ENCODE results near the gene SGTA. TPM values are rescaled to one million over a fixed set of nuclear protein-coding genes. Genes with fewer than 3 reads are reported as not detected.
"Not testable (repeated sequence)": the region's sequence is repeated elsewhere in the genome, so short reads cannot be mapped to it uniquely, and the experiment has no call there.

The SGTA gene
- total RNA-seq, 1 donor from 2014 or later, result 77.5 TPM

GRCh38 chr19:2716722-2717637, 66.1 kb downstream of the SGTA start:
- H3K9me3 Mint-ChIP-seq (ENCODE audit: low read depth), result peaks cover 11% of the 10 kb centered on the region
- no peak for DNase-seq (ENCODE audit: low spot score, unreplicated experiment)
- no peak overlapping the region for H3K27ac Mint-ChIP-seq
- no peak for TF ChIP-seq CTCF (IDR thresholded peaks at IDR 0.05; ENCODE audit: unreplicated experiment)
- H3K36me3 Mint-ChIP-seq (ENCODE audit: insufficient read depth), result peaks cover 6% of the 10 kb centered on the region
- H3K27me3 Mint-ChIP-seq, result peaks cover 7% of the 10 kb centered on the region
- no peaks in the 10 kb centered on the region for H3K4me1 Mint-ChIP-seq (ENCODE audit: low read depth)
- H3K4me3 Mint-ChIP-seq (ENCODE audit: low read depth), result no peak overlapping the region

- DNase-seq (ENCODE audit: low spot score, unreplicated experiment), result no peak
- H3K27me3 Mint-ChIP-seq, result peaks cover 14% of the 10 kb centered on the region
- H3K9me3 Mint-ChIP-seq (ENCODE audit: low read depth), result peaks cover 11% of the 10 kb centered on the region
- no peak overlapping the region for H3K27ac Mint-ChIP-seq
- H3K36me3 Mint-ChIP-seq (ENCODE audit: insufficient read depth), result peaks cover 6% of the 10 kb centered on the region
- TF ChIP-seq CTCF (IDR thresholded peaks at IDR 0.05; ENCODE audit: unreplicated experiment), result no peak
- no peaks in the 10 kb centered on the region for H3K4me1 Mint-ChIP-seq (ENCODE audit: low read depth)
- H3K4me3 Mint-ChIP-seq (ENCODE audit: low read depth), result no peak overlapping the region
Observed at GRCh38 chr19:2716275-2716650, 66.8 kb downstream of the SGTA start.

GRCh38 chr19:2715470-2716274, 67.4 kb downstream of the SGTA start:
- Mint-ChIP-seq H3K4me1 (ENCODE audit: low read depth) (no peaks in the 10 kb centered on the region), H3K4me3 (ENCODE audit: low read depth) (no peak overlapping the region), H3K9me3 (ENCODE audit: low read depth) (peaks cover 11% of the 10 kb centered on the region), H3K27ac (no peak overlapping the region), H3K27me3 (peaks cover 16% of the 10 kb centered on the region), H3K36me3 (ENCODE audit: insufficient read depth) (peaks cover 6% of the 10 kb centered on the region)
- no peak for DNase-seq (ENCODE audit: low spot score, unreplicated experiment)
- no peak for TF ChIP-seq CTCF (IDR thresholded peaks at IDR 0.05; ENCODE audit: unreplicated experiment)

- H3K4me1 Mint-ChIP-seq (ENCODE audit: low read depth), result no peaks in the 10 kb centered on the region
- no peak for DNase-seq (ENCODE audit: low spot score, unreplicated experiment)
- H3K36me3 Mint-ChIP-seq (ENCODE audit: insufficient read depth), result peaks cover 6% of the 10 kb centered on the region
- no peak for TF ChIP-seq CTCF (IDR thresholded peaks at IDR 0.05; ENCODE audit: unreplicated experiment)
- peaks cover 16% of the 10 kb centered on the region for H3K27me3 Mint-ChIP-seq
- H3K4me3 Mint-ChIP-seq (ENCODE audit: low read depth), result no peak overlapping the region
- H3K9me3 Mint-ChIP-seq (ENCODE audit: low read depth), result peaks cover 11% of the 10 kb centered on the region
- no peak overlapping the region for H3K27ac Mint-ChIP-seq
Observed at GRCh38 chr19:2714531-2715269, 68.4 kb downstream of the SGTA start.

GRCh38 chr19:2714102-2714501, 69.0 kb downstream of the SGTA start:
- not testable (repeated sequence) for H3K4me3 Mint-ChIP-seq (ENCODE audit: low read depth); H3K36me3 Mint-ChIP-seq (ENCODE audit: insufficient read depth); H3K4me1 Mint-ChIP-seq (ENCODE audit: low read depth); H3K27ac Mint-ChIP-seq; DNase-seq (ENCODE audit: low spot score, unreplicated experiment)
- peaks cover 11% of the 10 kb centered on the region for H3K9me3 Mint-ChIP-seq (ENCODE audit: low read depth)
- peaks cover 16% of the 10 kb centered on the region for H3K27me3 Mint-ChIP-seq

GRCh38 chr19:2713170-2713569, 69.9 kb downstream of the SGTA start:
- H3K4me3 Mint-ChIP-seq (ENCODE audit: low read depth); H3K27ac Mint-ChIP-seq; DNase-seq (ENCODE audit: low spot score, unreplicated experiment); H3K4me1 Mint-ChIP-seq (ENCODE audit: low read depth); H3K36me3 Mint-ChIP-seq (ENCODE audit: insufficient read depth): not testable (repeated sequence)
- peaks cover 16% of the 10 kb centered on the region for H3K27me3 Mint-ChIP-seq
- peaks cover 11% of the 10 kb centered on the region for H3K9me3 Mint-ChIP-seq (ENCODE audit: low read depth)

All from progenitor cell of endocrine pancreas (in vitro differentiated cells).